H9 (cell line): Measurements from ENCODE around the gene BDP1. TPM values are rescaled to one million over a fixed set of nuclear protein-coding genes. Genes with fewer than 3 reads are reported as not detected.
A peak's percentile ranks its signal among the peaks of the same experiment; 100 is the strongest.

Source experiments
- DNase-seq: peaks from one replicate; pipeline ENCODE4 v3.0.0-alpha.2; 2017
- H2AFZ ChIP-seq: one replicate; pipeline ENCODE4 v1.6.1; 2013; ENCODE audit warnings: mild to moderate bottlenecking, low read length, control low read depth, moderate library complexity
- H2AK5ac ChIP-seq: 2 replicates; pipeline ENCODE4 v1.6.1; 2013; ENCODE audit warnings: low read length, control low read depth, mixed read lengths; ENCODE audit not compliant: insufficient read length
- H2BK120ac ChIP-seq: one replicate; pipeline ENCODE4 v1.6.1; 2013; ENCODE audit warnings: low read depth, mild to moderate bottlenecking, low read length, control low read depth, inconsistent platforms; ENCODE audit not compliant: poor library complexity, severe bottlenecking
- H2BK12ac ChIP-seq: 2 replicates; pipeline ENCODE4 v1.6.1; 2013; ENCODE audit warnings: low read length, control low read depth, mixed read lengths, low read depth; ENCODE audit not compliant: insufficient read length
- H2BK15ac ChIP-seq: 2 replicates; pipeline ENCODE4 v1.6.1; 2013; ENCODE audit warnings: low read depth, low read length, control low read depth
- H2BK20ac ChIP-seq: one replicate; pipeline ENCODE4 v1.6.1; 2013; ENCODE audit warnings: low read depth, mild to moderate bottlenecking, low read length, control low read depth, inconsistent platforms; ENCODE audit not compliant: poor library complexity, severe bottlenecking
- H2BK5ac ChIP-seq: 2 replicates; pipeline ENCODE4 v1.6.1; 2013; ENCODE audit warnings: low read length, control low read depth, mixed read lengths; ENCODE audit not compliant: insufficient read length
- H3K14ac ChIP-seq: 2 replicates; pipeline ENCODE4 v1.6.1; 2013; ENCODE audit warnings: low read length, control low read depth; ENCODE audit not compliant: insufficient read depth
- H3K18ac ChIP-seq: 2 replicates; pipeline ENCODE4 v1.6.1; 2013; ENCODE audit warnings: low read depth, mild to moderate bottlenecking, mixed read lengths, low read length, control low read depth; ENCODE audit not compliant: insufficient read length
- H3K23ac ChIP-seq: 2 replicates; pipeline ENCODE4 v1.6.1; 2013; ENCODE audit warnings: low read length, control low read depth, mixed read lengths, low read depth; ENCODE audit not compliant: insufficient read length
- H3K23me2 ChIP-seq: 2 replicates; pipeline ENCODE4 v1.6.1; 2013; ENCODE audit warnings: low read depth, mild to moderate bottlenecking, mixed read lengths, low read length, control low read depth; ENCODE audit not compliant: insufficient read length, poor library complexity, severe bottlenecking
- H3K27ac ChIP-seq: 2 replicates; pipeline ENCODE4 v1.5.1; 2013; ENCODE audit warnings: low read length, control low read depth, mixed read lengths, low read depth; ENCODE audit not compliant: insufficient read length
- H3K27me3 ChIP-seq: 2 replicates; pipeline ENCODE4 v1.6.1; 2013; ENCODE audit warnings: low read length, control low read depth, inconsistent platforms; ENCODE audit not compliant: insufficient read depth
- H3K4ac ChIP-seq: 2 replicates; pipeline ENCODE4 v1.6.1; 2013; ENCODE audit warnings: low read depth, mild to moderate bottlenecking, control low read depth, inconsistent platforms, low read length, moderate library complexity
- H3K4me1 ChIP-seq: 2 replicates; pipeline ENCODE4 v1.6.1; 2013; ENCODE audit warnings: low read length, control low read depth, inconsistent platforms; ENCODE audit not compliant: insufficient read depth
- H3K4me2 ChIP-seq: 2 replicates; pipeline ENCODE4 v1.6.1; 2013; ENCODE audit warnings: low read length, control low read depth, mixed read lengths; ENCODE audit not compliant: insufficient read length, insufficient read depth
- H3K56ac ChIP-seq: 2 replicates; pipeline ENCODE4 v1.6.1; 2013; ENCODE audit warnings: low read depth, mild to moderate bottlenecking, mixed read lengths, low read length, control low read depth; ENCODE audit not compliant: insufficient read length
- H3K79me1 ChIP-seq: 2 replicates; pipeline ENCODE4 v1.6.1; 2013; ENCODE audit warnings: low read depth, mild to moderate bottlenecking, moderate library complexity, low read length, control low read depth, inconsistent platforms; ENCODE audit not compliant: insufficient read depth, poor library complexity, severe bottlenecking
- H3K79me2 ChIP-seq: 2 replicates; pipeline ENCODE4 v1.6.1; 2013; ENCODE audit warnings: low read length, control low read depth, inconsistent platforms; ENCODE audit not compliant: insufficient read depth
- H3K9ac ChIP-seq: 2 replicates; pipeline ENCODE4 v1.6.1; 2013; ENCODE audit warnings: low read length, control low read depth, mixed read lengths; ENCODE audit not compliant: insufficient read length; ENCODE audit errors: extremely low read depth
- H3K9me3 ChIP-seq: one replicate; pipeline ENCODE4 v1.6.1; 2013; ENCODE audit warnings: low read depth, low read length, inconsistent platforms; ENCODE audit not compliant: control insufficient read depth
- H3T11ph ChIP-seq: one replicate; pipeline ENCODE4 v1.6.1; 2013; ENCODE audit warnings: mild to moderate bottlenecking, low read length, control low read depth, inconsistent platforms
- H4K20me1 ChIP-seq: one replicate; pipeline ENCODE4 v1.6.1; 2013; ENCODE audit not compliant: control insufficient read depth, insufficient read length, insufficient read depth
- H4K5ac ChIP-seq: 2 replicates; pipeline ENCODE4 v1.6.1; 2013; ENCODE audit warnings: low read depth, mild to moderate bottlenecking, mixed read lengths, low read length, control low read depth; ENCODE audit not compliant: insufficient read length
- H4K8ac ChIP-seq: replicated peaks from 2 replicates; pipeline ENCODE4 v1.6.1; 2013; ENCODE audit warnings: low read length, control low read depth, mixed read lengths, low read depth; ENCODE audit not compliant: insufficient read length
- H4K91ac ChIP-seq: 2 replicates; pipeline ENCODE4 v1.6.1; 2013; ENCODE audit warnings: low read depth, mild to moderate bottlenecking, moderate library complexity, mixed read lengths, low read length, control low read depth; ENCODE audit not compliant: insufficient read length
- H3K27ac Mint-ChIP-seq, 3 experiments: 2 replicates in 2 of 3; 3 replicates in 1 of 3; pipeline ENCODE4 v1.8.0; 2020 to 2021; ENCODE audit warnings: mixed read lengths in 3 of 3, mild to moderate bottlenecking in 1 of 3, moderate library complexity in 1 of 3
- H3K27me3 Mint-ChIP-seq: 2 replicates; pipeline ENCODE4 v1.8.0; 2021; ENCODE audit warnings: low read depth, mild to moderate bottlenecking, moderate library complexity, mixed read lengths
- H3K36me3 Mint-ChIP-seq, 3 experiments: 2 replicates in 2 of 3; 3 replicates in 1 of 3; pipeline ENCODE4 v1.8.0; 2020 to 2021; ENCODE audit warnings: low read depth in 3 of 3, mixed read lengths in 3 of 3; ENCODE audit not compliant: insufficient read depth in 1 of 3
- H3K4me1 Mint-ChIP-seq, 2 experiments: 2 replicates each; pipeline ENCODE4 v1.8.0; 2020; ENCODE audit warnings: mixed read lengths in 2 of 2
- H3K4me3 Mint-ChIP-seq, 2 experiments: 2 replicates in 1 of 2; 3 replicates in 1 of 2; pipeline ENCODE4 v1.8.0; 2020 to 2021; ENCODE audit warnings: mild to moderate bottlenecking in 2 of 2, mixed read lengths in 2 of 2, moderate library complexity in 1 of 2
- H3K9me3 Mint-ChIP-seq, 2 experiments: 2 replicates in 1 of 2; 3 replicates in 1 of 2; pipeline ENCODE4 v1.8.0; 2020; ENCODE audit warnings: mild to moderate bottlenecking in 2 of 2, mixed read lengths in 2 of 2, moderate library complexity in 1 of 2
- CTCF ChIP-seq: fragments of 200-600 bp; sonication (generic); conservative IDR thresholded peaks from 3 replicates; pipeline ENCODE4 v1.8.0; 2021; ENCODE audit warnings: antibody characterized with exemption, mild to moderate bottlenecking
- WGBS: extraction: QIAGEN DNeasy Blood & Tissue Kit; methylation state at CpG from one replicate; pipeline ENCODE4 v1.1.7; 2013; ENCODE audit warnings: missing lambda C conversion rate, low lambda C conversion rate, mixed read lengths; ENCODE audit not compliant: insufficient read length; ENCODE audit errors: extremely low coverage; 5-methylcytosine and 5-hydroxymethylcytosine counted together
- total RNA-seq: library from RNA; stranded (reverse); gene quantifications from 2 replicates; pipeline ENCODE4 v1.2.1, GENCODE V29; 2021

Gene BDP1
- total RNA-seq, 1 experiment from 2014 or later = 31.5 TPM

GRCh38 chr5:71587766-71588532 is 132.5 kb downstream of the BDP1 start:
- Mint-ChIP-seq H3K36me3 (peaks cover 5 to 8% (median 7%) of the 10 kb centered on the region in 3 experiments; a peak in 4 of 7 replicates), H3K27ac (peak overlapping the region; percentile 89 to 96 (median 95); a peak in 6 of 7 replicates), H3K4me1 (peaks cover 14 to 18% of the 10 kb centered on the region in 2 experiments), H3K27me3 (no peaks in the 10 kb centered on the region; the same call in 1 of the 2 replicates), H3K9me3 (no peaks in the 10 kb centered on the region; a peak in 1 of 5 replicates), H3K4me3 (peak overlapping the region; percentile 83 to 92)
- no peak overlapping the region for H3K27ac ChIP-seq
- no peak overlapping the region for H3K4ac ChIP-seq
- no peak overlapping the region for H2BK15ac ChIP-seq
- H3K14ac ChIP-seq = peak overlapping the region; percentile 88; the same call in 1 of the 2 replicates
- no CpG with 5 or more reads among the region's 19 CpGs for WGBS
- H4K20me1 ChIP-seq = no peaks in the 10 kb centered on the region
- H3T11ph ChIP-seq = no peak overlapping the region
- no peaks in the 10 kb centered on the region for H3K79me1 ChIP-seq
- peak overlapping the region; percentile 67 for H3K4me2 ChIP-seq
- H3K79me2 ChIP-seq = peaks cover 20% of the 10 kb centered on the region; the same call in 1 of the 2 replicates
- no peak overlapping the region for H2BK120ac ChIP-seq
- no peak overlapping the region for H3K18ac ChIP-seq
- H3K27me3 ChIP-seq = no peaks in the 10 kb centered on the region
- no peak overlapping the region for H4K91ac ChIP-seq
- H3K23ac ChIP-seq = no peak overlapping the region
- H3K9me3 ChIP-seq = no peaks in the 10 kb centered on the region
- no peak overlapping the region for H4K8ac ChIP-seq
- H3K56ac ChIP-seq = no peak overlapping the region
- no peak overlapping the region for H2BK20ac ChIP-seq
- H3K23me2 ChIP-seq = peaks cover 8% of the 10 kb centered on the region
- peak; percentile 12; the same call in 1 of the 3 replicates for TF ChIP-seq CTCF
- peak overlapping the region; percentile 78 for H3K9ac ChIP-seq
- H2BK12ac ChIP-seq = no peak overlapping the region
- no peak overlapping the region for H4K5ac ChIP-seq
- H2AFZ ChIP-seq = no peak overlapping the region
- no peaks in the 10 kb centered on the region for H3K4me1 ChIP-seq
- H2AK5ac ChIP-seq = no peak overlapping the region
- no peak for DNase-seq
- H2BK5ac ChIP-seq = no peak overlapping the region
